Tibial nerve (tissue), 4 donors: ENCODE results near the gene INTS7. TPM values are rescaled to one million over a fixed set of nuclear protein-coding genes. Genes with fewer than 3 reads are reported as not detected.

Experiments
- DNase-seq, 2 donors: peaks; one replicate each; pipeline ENCODE4 v3.0.0-alpha.2; 2019; ENCODE audit warnings: low spot score in 2 of 2
- H3K27ac ChIP-seq, 4 donors: fragments of 200-600 bp; sonication (generic) in 3 of 4; one replicate each; pipeline ENCODE4 v1.5.1; 2017 to 2019; ENCODE audit warnings: mild to moderate bottlenecking in 1 of 4
- H3K27me3 ChIP-seq, 2 donors: fragments of 200-600 bp; sonication (generic) in 1 of 2; one replicate each; pipeline versions ENCODE4 v1.5.1 to v1.6.0; 2017 to 2019
- H3K36me3 ChIP-seq, 3 donors: fragments of 200-600 bp; sonication (generic); one replicate each; pipeline ENCODE4 v1.5.1; 2018 to 2019
- H3K4me1 ChIP-seq, 4 donors: fragments of 200-600 bp; sonication (generic) in 3 of 4; one replicate each; pipeline ENCODE4 v1.5.1; 2017 to 2019
- H3K4me3 ChIP-seq, 4 donors: fragments of 200-600 bp; sonication (generic) in 3 of 4; one replicate each; pipeline ENCODE4 v1.5.1; 2017 to 2019; ENCODE audit warnings: mild to moderate bottlenecking in 1 of 4, moderate library complexity in 1 of 4
- H3K9me3 ChIP-seq, 4 donors: fragments of 200-600 bp; sonication (generic) in 3 of 4; one replicate each; pipeline ENCODE4 v1.5.1; 2017 to 2019
- EP300 ChIP-seq, 2 donors: sonication (generic); formaldehyde crosslinking; IDR thresholded peaks; one replicate each; pipeline ENCODE4 v1.6.1; 2017; ENCODE audit warnings: antibody characterized with exemption in 2 of 2, mild to moderate bottlenecking in 1 of 2
- POLR2A ChIP-seq, 2 donors: fragments of 450-650 bp; IDR thresholded peaks; one replicate each; pipeline ENCODE4 v1.6.1; 2017; ENCODE audit warnings: antibody characterized with exemption in 2 of 2, mild to moderate bottlenecking in 2 of 2, moderate library complexity in 2 of 2
- WGBS, 2 donors: methylation state at CpG; one replicate each; pipeline ENCODE4 v1.1.5; 2018; 5-methylcytosine and 5-hydroxymethylcytosine counted together
- total RNA-seq, 4 donors: library from RNA; depleted of rRNA; stranded (reverse); fragments of >200 nt; gene quantifications; one replicate each; pipeline ENCODE4 v1.1.0, GENCODE V29; 2016
- TF ChIP-seq, protein P1 (sequence below), 5 experiments: fragments of 200-600 bp in 3 of 5; fragments of 450-650 bp in 2 of 5; sonication (generic) in 3 of 5; IDR thresholded peaks; one replicate each; pipeline ENCODE4 v1.5.1; 2016 to 2019; ENCODE audit warnings: antibody characterized with exemption in 5 of 5, mild to moderate bottlenecking in 3 of 5, moderate library complexity in 2 of 5

The INTS7 gene
- total RNA-seq, 4 donors from 2014 or later = 7.9 to 18.6 (median 9.6) TPM

DNA sequence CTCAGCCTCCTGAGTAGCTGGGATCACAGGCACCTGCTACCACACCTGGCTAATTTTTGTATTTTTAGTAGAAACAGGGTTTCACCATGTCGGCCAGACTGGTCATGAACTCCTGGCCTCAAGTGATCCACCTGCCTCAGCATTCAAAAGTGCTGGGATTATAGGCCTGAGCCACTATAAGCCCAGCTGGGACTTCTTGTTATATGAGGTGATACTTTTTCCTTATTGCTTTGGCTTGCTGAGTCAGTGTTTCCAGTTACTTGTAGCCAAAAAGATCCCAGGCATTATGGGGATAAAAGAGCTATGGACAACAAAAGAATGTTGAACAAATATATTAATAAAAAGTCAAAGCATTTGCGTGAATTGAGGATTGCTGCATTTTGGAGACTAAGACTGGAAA is 134.9 kb downstream of the INTS7 start:
- TF ChIP-seq EP300 (IDR thresholded peaks at IDR 0.05) (no peak), POLR2A (IDR thresholded peaks at IDR 0.05) (no peak)
- TF ChIP-seq, protein P1, sequence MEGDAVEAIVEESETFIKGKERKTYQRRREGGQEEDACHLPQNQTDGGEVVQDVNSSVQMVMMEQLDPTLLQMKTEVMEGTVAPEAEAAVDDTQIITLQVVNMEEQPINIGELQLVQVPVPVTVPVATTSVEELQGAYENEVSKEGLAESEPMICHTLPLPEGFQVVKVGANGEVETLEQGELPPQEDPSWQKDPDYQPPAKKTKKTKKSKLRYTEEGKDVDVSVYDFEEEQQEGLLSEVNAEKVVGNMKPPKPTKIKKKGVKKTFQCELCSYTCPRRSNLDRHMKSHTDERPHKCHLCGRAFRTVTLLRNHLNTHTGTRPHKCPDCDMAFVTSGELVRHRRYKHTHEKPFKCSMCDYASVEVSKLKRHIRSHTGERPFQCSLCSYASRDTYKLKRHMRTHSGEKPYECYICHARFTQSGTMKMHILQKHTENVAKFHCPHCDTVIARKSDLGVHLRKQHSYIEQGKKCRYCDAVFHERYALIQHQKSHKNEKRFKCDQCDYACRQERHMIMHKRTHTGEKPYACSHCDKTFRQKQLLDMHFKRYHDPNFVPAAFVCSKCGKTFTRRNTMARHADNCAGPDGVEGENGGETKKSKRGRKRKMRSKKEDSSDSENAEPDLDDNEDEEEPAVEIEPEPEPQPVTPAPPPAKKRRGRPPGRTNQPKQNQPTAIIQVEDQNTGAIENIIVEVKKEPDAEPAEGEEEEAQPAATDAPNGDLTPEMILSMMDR (IDR thresholded peaks at IDR 0.05) = no peak
- DNase-seq = no peak
- WGBS, 2 donors = 77 to 83% methylated on average over 2 of the region's 2 CpGs
- H3K9me3 ChIP-seq = no peaks in the 10 kb centered on the region
- H3K27me3 ChIP-seq = no peaks in the 10 kb centered on the region
- H3K4me3 ChIP-seq = no peak overlapping the region
- H3K27ac ChIP-seq = no peak overlapping the region
- H3K36me3 ChIP-seq = no peaks in the 10 kb centered on the region
- H3K4me1 ChIP-seq = no peaks in the 10 kb centered on the region

DNA sequence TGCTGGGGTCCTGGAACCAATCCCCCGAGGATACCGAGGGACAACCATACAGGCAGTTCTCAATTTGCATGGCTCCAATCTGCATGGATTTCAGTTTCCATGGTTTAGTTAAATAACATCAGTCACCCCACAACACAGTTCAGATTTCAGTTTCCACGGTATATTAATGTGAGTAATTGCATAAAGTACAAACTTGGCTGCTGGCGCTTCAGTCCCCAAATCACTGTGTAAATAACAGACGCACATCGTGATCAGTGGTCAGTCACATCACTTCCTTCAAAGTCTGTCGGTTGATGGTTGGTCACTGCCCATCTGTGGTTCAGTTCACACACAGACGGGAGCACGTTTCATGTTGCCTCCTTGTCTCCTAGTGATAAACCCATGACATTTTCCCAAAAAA is 138.4 kb downstream of the INTS7 start:
- H3K9me3 ChIP-seq = no peaks in the 10 kb centered on the region
- H3K27me3 ChIP-seq = no peaks in the 10 kb centered on the region
- no peak overlapping the region for H3K27ac ChIP-seq
- DNase-seq = no peak
- no peaks in the 10 kb centered on the region for H3K4me1 ChIP-seq
- 78 to 87% methylated on average over 9 of the region's 9 CpGs for WGBS, 2 donors
- H3K36me3 ChIP-seq = no peaks in the 10 kb centered on the region
- no peak overlapping the region for H3K4me3 ChIP-seq
- TF ChIP-seq, protein P1 (IDR thresholded peaks at IDR 0.05) = no peak
- TF ChIP-seq EP300 (IDR thresholded peaks at IDR 0.05) = no peak
- no peak for TF ChIP-seq POLR2A (IDR thresholded peaks at IDR 0.05)

DNA sequence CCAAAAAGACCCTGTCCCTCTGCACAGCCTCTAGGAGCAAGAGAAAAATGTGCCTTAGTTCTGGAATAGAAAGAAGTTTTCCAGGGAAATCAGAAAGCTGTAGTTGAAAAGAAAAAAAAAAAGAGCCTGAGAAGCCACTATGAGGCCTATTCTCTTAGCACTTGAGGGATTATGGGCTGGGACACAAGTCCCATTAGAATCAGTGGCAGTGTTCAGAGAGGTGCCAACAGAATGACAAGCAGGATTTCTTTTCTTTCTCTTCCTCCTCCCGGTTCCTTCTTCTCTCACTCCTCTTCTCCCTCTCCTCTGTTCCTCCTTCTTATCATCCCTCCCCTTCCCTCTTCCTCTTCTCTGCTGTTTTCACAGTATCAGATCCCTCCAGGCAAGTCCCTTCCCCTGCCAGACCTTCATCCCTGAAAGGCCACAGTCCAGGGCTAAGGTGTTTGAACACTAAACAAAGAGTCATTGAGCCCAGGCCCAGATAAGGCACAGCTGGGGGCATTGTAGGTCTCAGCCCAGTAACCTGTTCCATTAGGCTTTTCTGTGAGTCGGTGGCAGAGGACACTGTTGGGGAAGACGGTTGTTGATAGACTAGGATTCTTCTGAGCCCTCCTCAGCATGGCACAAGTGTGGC is 140.1 kb downstream of the INTS7 start:
- Histone ChIP-seq H3K9me3 (no peaks in the 10 kb centered on the region), H3K27ac (no peak overlapping the region), H3K27me3 (no peaks in the 10 kb centered on the region), H3K4me1 (no peaks in the 10 kb centered on the region), H3K4me3 (no peak overlapping the region), H3K36me3 (no peaks in the 10 kb centered on the region)
- TF ChIP-seq POLR2A (IDR thresholded peaks at IDR 0.05) (no peak), EP300 (IDR thresholded peaks at IDR 0.05) (no peak)
- TF ChIP-seq, protein P1 (IDR thresholded peaks at IDR 0.05) = no peak
- DNase-seq = no peak
- 58 to 61% methylated on average over 3 of the region's 3 CpGs for WGBS, 2 donors

DNA sequence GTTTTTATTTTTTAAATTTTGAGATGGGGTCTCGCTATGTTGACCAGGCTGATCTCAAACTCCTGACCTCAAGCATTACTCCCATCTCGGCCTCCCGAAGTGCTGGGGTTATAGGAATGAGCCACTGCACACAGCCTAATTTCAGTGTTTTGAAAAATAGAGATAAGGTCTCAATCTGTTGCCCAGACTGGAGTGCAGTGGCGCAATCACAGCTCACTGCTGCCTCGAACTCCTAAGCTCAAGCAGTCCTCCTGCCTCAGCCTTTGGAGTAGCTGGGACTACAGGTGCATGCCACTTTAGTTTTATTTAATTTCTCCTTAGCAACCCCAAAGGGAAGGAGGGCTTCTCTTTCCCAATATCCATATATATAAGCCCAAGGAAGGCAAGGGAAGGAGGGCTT is 141.0 kb downstream of the INTS7 start:
- H3K27me3 ChIP-seq = no peaks in the 10 kb centered on the region
- TF ChIP-seq POLR2A (IDR thresholded peaks at IDR 0.05) = no peak
- TF ChIP-seq, protein P1 (IDR thresholded peaks at IDR 0.05) = no peak
- no peak for TF ChIP-seq EP300 (IDR thresholded peaks at IDR 0.05)
- no peak for DNase-seq
- H3K4me1 ChIP-seq = no peaks in the 10 kb centered on the region
- H3K36me3 ChIP-seq = no peaks in the 10 kb centered on the region
- 86 to 90% methylated on average over 5 of the region's 5 CpGs for WGBS, 2 donors
- H3K4me3 ChIP-seq = no peak overlapping the region
- no peak overlapping the region for H3K27ac ChIP-seq
- H3K9me3 ChIP-seq = no peaks in the 10 kb centered on the region

DNA sequence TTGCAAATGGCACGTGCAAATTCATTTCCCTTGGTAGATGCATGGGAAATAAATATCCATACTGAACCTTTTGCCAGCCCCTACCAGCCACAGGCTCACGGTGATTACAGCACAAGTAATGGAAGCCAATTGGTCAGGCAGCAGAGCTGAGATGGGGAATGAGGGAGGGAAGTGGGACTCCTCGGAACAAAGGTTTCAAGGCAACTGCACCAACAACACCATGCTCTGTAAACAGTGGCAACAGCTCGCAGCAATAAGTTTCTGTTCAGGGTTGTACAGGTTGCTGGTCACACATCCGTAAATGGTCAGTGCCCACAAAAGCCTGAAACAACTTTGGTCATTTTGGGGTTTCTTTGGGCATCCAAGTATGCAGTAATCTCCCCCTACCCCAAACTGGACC is 142.1 kb downstream of the INTS7 start:
- DNase-seq = no peak
- H3K36me3 ChIP-seq = no peaks in the 10 kb centered on the region
- H3K4me3 ChIP-seq = no peak overlapping the region
- H3K27me3 ChIP-seq = no peaks in the 10 kb centered on the region
- H3K9me3 ChIP-seq = no peaks in the 10 kb centered on the region
- 67 to 68% methylated on average over 5 of the region's 5 CpGs for WGBS, 2 donors
- TF ChIP-seq, protein P1 (IDR thresholded peaks at IDR 0.05) = no peak
- TF ChIP-seq EP300 (IDR thresholded peaks at IDR 0.05) (no peak), POLR2A (IDR thresholded peaks at IDR 0.05) (no peak)
- H3K27ac ChIP-seq = no peak overlapping the region
- H3K4me1 ChIP-seq = no peaks in the 10 kb centered on the region
